Thymus (tissue), 11 donors: ENCODE data around the gene ATF4. TPM values are rescaled to one million over a fixed set of nuclear protein-coding genes. Genes with fewer than 3 reads are reported as not detected.
A peak's percentile ranks its signal among the peaks of the same experiment; 100 is the strongest.

Source experiments
- DNase-seq, 9 donors: peaks; one replicate each; pipeline ENCODE4 v3.0.0-alpha.2; 2013; ENCODE audit warnings: low spot score in 9 of 9, low read depth in 6 of 9, missing footprints in 1 of 9
- H3K27ac ChIP-seq, 2 donors: one replicate each; pipeline ENCODE4 v1.5.1; 2013; ENCODE audit warnings: control low read depth in 1 of 2, low read depth in 1 of 2, low read length in 1 of 2, mild to moderate bottlenecking in 1 of 2, moderate library complexity in 1 of 2
- H3K27me3 ChIP-seq, 2 donors: one replicate each; pipeline ENCODE4 v1.5.1; 2013; ENCODE audit warnings: low read length in 1 of 2; ENCODE audit not compliant: control insufficient read depth in 2 of 2, insufficient read depth in 1 of 2
- H3K36me3 ChIP-seq, 2 donors: one replicate each; pipeline ENCODE4 v1.5.1; 2013; ENCODE audit warnings: low read length in 1 of 2, mild to moderate bottlenecking in 1 of 2, moderate library complexity in 1 of 2; ENCODE audit not compliant: control insufficient read depth in 2 of 2, insufficient read depth in 2 of 2
- H3K4me1 ChIP-seq, 2 donors: one replicate each; pipeline ENCODE4 v1.5.1; 2013; ENCODE audit warnings: low read length in 2 of 2; ENCODE audit not compliant: control insufficient read depth in 2 of 2, insufficient read depth in 2 of 2
- H3K4me3 ChIP-seq, 2 donors: one replicate each; pipeline ENCODE4 v1.5.1; 2013; ENCODE audit warnings: low read length in 2 of 2, control low read depth in 1 of 2, mild to moderate bottlenecking in 1 of 2
- H3K9me3 ChIP-seq, 2 donors: one replicate each; pipeline ENCODE4 v1.5.1; 2013; ENCODE audit warnings: low read length in 1 of 2, mild to moderate bottlenecking in 1 of 2; ENCODE audit not compliant: control insufficient read depth in 2 of 2, insufficient read depth in 1 of 2
- WGBS: extraction: QIAGEN DNeasy Blood & Tissue Kit; methylation state at CpG from one replicate; pipeline ENCODE4 v1.1.7; 2013; 5-methylcytosine and 5-hydroxymethylcytosine counted together
- polyA plus RNA-seq: library from polyadenylated mRNA; stranded (reverse); fragments of 200-250 nt; gene quantifications from one replicate; pipeline ENCODE4 v1.2.3, GENCODE V29; 2013
- total RNA-seq: library from RNA; stranded (reverse); fragments of 120-200 nt; gene quantifications from one replicate; pipeline ENCODE4 v1.2.4, GENCODE V29; 2013
- donor health status: healthy.

ATF4 gene
- total and polyA plus RNA-seq, 2 donors: 289 to 520 TPM

GRCh38 chr22:39475337-39475736 lies 45.0 kb upstream of the ATF4 start:
- 90% methylated on average over 9 of the region's 9 CpGs for WGBS
- DNase-seq: no peak
- Histone ChIP-seq H3K36me3 (no peaks in the 10 kb centered on the region), H3K27ac (no peak overlapping the region), H3K4me3 (no peak overlapping the region), H3K4me1 (peaks cover 0 to 33% of the 10 kb centered on the region in 2 donors), H3K27me3 (peaks cover 0 to 21% of the 10 kb centered on the region in 2 donors), H3K9me3 (no peaks in the 10 kb centered on the region)

GRCh38 chr22:39475902-39476301 lies 44.5 kb upstream of the ATF4 start:
- Histone ChIP-seq H3K27ac (no peak overlapping the region), H3K27me3 (peaks cover 0 to 16% of the 10 kb centered on the region in 2 donors), H3K9me3 (no peaks in the 10 kb centered on the region), H3K36me3 (no peaks in the 10 kb centered on the region), H3K4me3 (no peak overlapping the region), H3K4me1 (peaks cover 0 to 28% of the 10 kb centered on the region in 2 donors)
- no peak for DNase-seq
- WGBS: 94% methylated on average over 3 of the region's 3 CpGs

- Histone ChIP-seq H3K36me3 (no peaks in the 10 kb centered on the region), H3K9me3 (no peaks in the 10 kb centered on the region), H3K27me3 (peaks cover 0 to 13% of the 10 kb centered on the region in 2 donors), H3K27ac (no peak overlapping the region), H3K4me1 (peaks cover 0 to 22% of the 10 kb centered on the region in 2 donors), H3K4me3 (no peak overlapping the region)
- WGBS: 85% methylated on average over 13 of the region's 13 CpGs
- DNase-seq: no peak
Measured at GRCh38 chr22:39476664-39477063, 43.7 kb upstream of the ATF4 start.

GRCh38 chr22:39477542-39477941 lies 42.8 kb upstream of the ATF4 start:
- H3K27me3 ChIP-seq: peaks cover 0 to 4% of the 10 kb centered on the region in 2 donors
- DNase-seq: no peak
- H3K9me3 ChIP-seq: no peaks in the 10 kb centered on the region
- WGBS: 98% methylated on average over 9 of the region's 9 CpGs
- no peak overlapping the region for H3K4me3 ChIP-seq
- no peaks in the 10 kb centered on the region for H3K36me3 ChIP-seq
- H3K27ac ChIP-seq: no peak overlapping the region
- H3K4me1 ChIP-seq: peaks cover 0 to 13% of the 10 kb centered on the region in 2 donors

GRCh38 chr22:39478441-39478850 lies 41.9 kb upstream of the ATF4 start:
- H3K9me3 ChIP-seq: no peaks in the 10 kb centered on the region
- H3K36me3 ChIP-seq: no peaks in the 10 kb centered on the region
- no peak overlapping the region for H3K4me3 ChIP-seq
- WGBS: 89% methylated on average over 9 of the region's 9 CpGs
- peak in 2 of 9 donors; percentile 44 to 50 for DNase-seq
- H3K4me1 ChIP-seq: peaks cover 0 to 4% of the 10 kb centered on the region in 2 donors
- H3K27me3 ChIP-seq: peaks cover 0 to 2% of the 10 kb centered on the region in 2 donors
- no peak overlapping the region for H3K27ac ChIP-seq

- H3K27ac ChIP-seq: no peak overlapping the region
- no peaks in the 10 kb centered on the region for H3K36me3 ChIP-seq
- H3K4me1 ChIP-seq: peaks cover 0 to 4% of the 10 kb centered on the region in 2 donors
- H3K4me3 ChIP-seq: no peak overlapping the region
- WGBS: 82% methylated on average over 3 of the region's 3 CpGs
- no peak for DNase-seq
- H3K27me3 ChIP-seq: peaks cover 0 to 4% of the 10 kb centered on the region in 2 donors
- H3K9me3 ChIP-seq: no peaks in the 10 kb centered on the region
Measured at GRCh38 chr22:39479254-39479653, 41.1 kb upstream of the ATF4 start.

- WGBS: 91% methylated on average over 1 of the region's 1 CpG
Measured at GRCh38 chr22:39480557-39480956, 39.8 kb upstream of the ATF4 start.

GRCh38 chr22:39481054-39481453 lies 39.3 kb upstream of the ATF4 start:
- H3K27me3 ChIP-seq: peaks cover 0 to 4% of the 10 kb centered on the region in 2 donors
- H3K4me1 ChIP-seq: no peaks in the 10 kb centered on the region
- 96% methylated on average over 16 of the region's 16 CpGs for WGBS
- no peaks in the 10 kb centered on the region for H3K36me3 ChIP-seq
- H3K4me3 ChIP-seq: no peak overlapping the region
- no peak overlapping the region for H3K27ac ChIP-seq
- no peaks in the 10 kb centered on the region for H3K9me3 ChIP-seq
- DNase-seq: no peak

More at GRCh38 chr22:39480557-39480956, 39.8 kb upstream of the ATF4 start:
- Histone ChIP-seq H3K27me3 (peaks cover 0 to 4% of the 10 kb centered on the region in 2 donors), H3K4me1 (no peaks in the 10 kb centered on the region), H3K4me3 (no peak overlapping the region), H3K9me3 (no peaks in the 10 kb centered on the region), H3K36me3 (no peaks in the 10 kb centered on the region), H3K27ac (no peak overlapping the region)
- no peak for DNase-seq

- no peak for DNase-seq
- Histone ChIP-seq H3K4me1 (no peaks in the 10 kb centered on the region), H3K9me3 (no peaks in the 10 kb centered on the region), H3K36me3 (no peaks in the 10 kb centered on the region), H3K4me3 (no peak overlapping the region), H3K27ac (no peak overlapping the region), H3K27me3 (peaks cover 0 to 4% of the 10 kb centered on the region in 2 donors)
- 97% methylated on average over 5 of the region's 5 CpGs for WGBS
Measured at GRCh38 chr22:39481595-39481994, 38.8 kb upstream of the ATF4 start.
